Measurements from ENCODE around the gene FAM3A.
"Not testable (repeated sequence)": the region's sequence is repeated elsewhere in the genome, so short reads cannot be mapped to it uniquely, and the experiment has no call there.

The FAM3A gene

DNA sequence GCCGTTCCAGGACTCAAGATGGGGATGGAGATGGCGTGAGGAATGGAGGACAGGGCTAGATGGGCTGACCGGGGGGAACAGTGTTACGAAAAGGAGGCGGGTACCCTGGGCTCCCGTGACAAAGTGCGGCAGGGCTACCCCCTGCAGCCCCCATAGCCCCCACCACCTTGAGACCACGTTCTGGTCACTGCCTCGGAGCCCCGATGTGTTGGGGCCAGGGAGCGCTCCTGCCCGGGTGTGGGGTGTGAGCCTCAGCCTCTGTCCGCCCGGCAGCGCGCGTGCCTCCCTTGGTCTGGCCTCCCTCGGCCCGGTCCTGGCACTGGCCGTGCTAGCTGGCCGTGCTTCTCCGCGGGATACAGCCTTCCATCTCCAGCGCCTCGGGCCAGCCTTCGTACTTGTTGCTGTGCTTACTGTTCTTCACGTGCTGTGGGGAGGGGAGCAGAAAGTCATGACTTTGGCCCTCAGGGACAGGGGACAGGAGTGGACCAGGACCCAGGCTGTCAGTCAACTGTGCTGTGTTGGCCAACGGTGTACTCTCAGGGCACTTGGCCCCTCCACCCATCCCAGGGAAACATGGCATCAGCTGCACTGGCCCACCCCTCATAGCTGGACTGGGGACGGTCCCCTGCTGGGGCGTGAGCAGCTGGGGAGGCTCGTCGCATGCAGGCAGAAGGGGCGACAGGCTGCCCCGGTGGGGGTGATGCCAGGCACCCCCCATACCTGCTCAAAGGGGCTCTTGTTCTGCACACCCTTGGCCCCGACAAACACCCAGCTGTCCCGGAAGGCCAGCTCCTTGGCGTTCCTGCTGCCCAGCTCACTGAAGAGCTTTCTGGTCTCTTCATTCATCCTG lies 9.3 kb downstream of the FAM3A start:
- H3K27ac ChIP-seq: peak overlapping the region; percentile 50
- DNase-seq (ENCODE audit: low read depth, low spot score): no peak

DNA sequence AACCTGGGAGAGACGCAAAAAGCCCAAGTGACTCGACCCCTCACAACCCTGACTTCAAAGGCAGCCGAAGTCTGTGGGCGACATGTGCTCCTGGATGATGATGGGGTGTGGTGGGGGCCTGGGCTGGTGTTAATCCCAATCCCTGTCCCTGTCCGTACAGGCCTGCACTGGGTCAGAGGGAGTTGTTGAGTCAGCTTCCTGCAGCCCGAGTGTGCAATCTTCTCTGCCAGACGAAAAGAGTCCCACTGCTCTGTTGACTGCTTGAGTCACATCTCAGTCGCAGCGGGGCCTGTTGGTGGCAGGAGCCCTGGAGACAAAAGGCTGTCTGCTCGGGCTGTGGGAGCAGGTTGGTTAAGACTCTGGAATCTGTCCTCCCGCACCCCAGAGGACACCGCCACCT lies 10.3 kb downstream of the FAM3A start:
- no peak for DNase-seq (ENCODE audit: low read depth, low spot score)
- peak overlapping the region; percentile 50 for H3K27ac ChIP-seq

DNA sequence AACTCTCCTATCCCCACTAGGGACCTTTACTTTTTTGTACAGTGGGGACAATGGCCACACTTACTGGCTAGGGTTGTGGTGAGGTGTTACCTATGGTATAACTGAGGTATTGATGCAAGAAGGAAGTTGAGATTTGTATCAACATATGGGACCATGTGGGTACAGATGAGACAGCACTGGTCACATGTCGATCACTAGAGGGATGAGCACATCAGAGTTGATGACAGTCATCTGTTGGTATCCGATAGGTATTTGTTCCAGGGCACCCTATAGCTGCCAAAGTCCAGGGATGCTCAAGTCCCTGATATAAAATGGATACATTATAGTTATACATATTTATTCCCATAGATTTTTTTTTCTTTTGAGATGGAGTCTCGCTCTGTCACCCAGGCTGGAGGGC lies 13.0 kb downstream of the FAM3A start:
- DNase-seq (ENCODE audit: low read depth, low spot score): no peak
- H3K27ac ChIP-seq: no peak overlapping the region

DNA sequence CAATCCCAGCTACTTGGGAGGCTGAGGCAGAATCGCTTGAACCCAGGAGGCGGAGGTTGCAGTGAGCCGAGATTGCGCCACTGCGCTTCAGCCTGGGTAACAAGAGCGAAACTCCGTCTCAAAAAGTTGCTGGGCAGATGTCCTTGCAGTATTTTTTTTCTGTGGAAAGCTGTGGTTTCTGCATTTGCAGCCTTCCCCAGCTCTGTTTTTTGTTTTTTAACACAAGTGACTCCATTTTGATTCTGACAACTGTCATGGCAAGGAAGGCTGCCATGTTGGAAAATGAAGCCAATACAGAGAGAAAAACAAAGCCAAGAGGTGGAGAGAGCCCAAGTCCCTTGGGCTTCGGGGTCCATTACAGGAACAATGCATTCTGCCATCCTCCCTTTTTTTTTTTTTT lies 13.9 kb downstream of the FAM3A start:
- H3K27ac ChIP-seq: no peak overlapping the region
- no peak for DNase-seq (ENCODE audit: low read depth, low spot score)

DNA sequence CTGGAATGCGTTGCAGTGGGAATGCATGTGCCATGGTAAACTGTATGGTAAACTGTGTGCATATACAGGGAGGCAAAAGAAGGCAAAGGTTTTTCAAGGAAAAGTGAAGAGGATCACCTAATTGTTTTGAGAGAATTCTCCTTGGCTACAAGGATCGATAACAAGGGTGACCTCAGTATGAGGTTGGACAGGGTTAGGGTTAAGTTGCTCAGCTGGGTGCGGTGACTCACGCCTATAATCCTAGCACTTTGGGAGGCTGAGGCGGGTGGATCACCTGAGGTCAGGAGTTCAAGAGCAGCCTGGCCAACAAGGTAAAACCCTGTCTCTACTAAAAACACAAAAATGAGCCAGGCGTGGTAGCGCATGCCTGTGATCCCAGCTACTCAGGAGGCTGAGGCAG lies 14.6 kb downstream of the FAM3A start:
- DNase-seq (ENCODE audit: low read depth, low spot score); H3K27ac ChIP-seq: not testable (repeated sequence)

DNA sequence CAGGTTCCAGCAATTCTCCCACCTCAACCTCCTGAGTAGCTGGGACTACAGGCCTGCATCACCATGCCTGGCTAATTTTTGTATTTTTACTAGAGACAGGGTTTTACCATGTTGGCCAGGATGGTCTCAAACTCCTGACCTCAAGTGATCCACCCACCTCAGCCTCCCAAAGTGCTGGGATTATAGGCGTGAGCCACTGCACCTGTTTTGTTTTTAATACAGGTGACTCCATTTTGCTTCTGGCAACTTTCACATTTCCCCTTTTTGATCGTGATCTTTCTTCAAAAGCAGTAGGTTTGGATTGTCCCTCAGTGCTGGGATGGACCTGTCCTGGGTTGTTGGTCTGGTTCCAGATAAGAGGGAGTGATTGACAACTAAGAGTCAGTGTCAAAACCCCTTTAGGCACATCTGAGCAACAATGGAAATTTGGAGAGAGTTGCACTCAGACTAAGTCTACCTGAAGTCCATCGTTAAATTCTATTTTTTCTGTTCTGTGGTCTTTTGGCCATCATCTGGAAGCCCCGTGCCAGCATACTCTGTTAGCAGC lies 19.4 kb downstream of the FAM3A start:
- H3K27ac ChIP-seq; DNase-seq (ENCODE audit: low read depth, low spot score): not testable (repeated sequence)

DNA sequence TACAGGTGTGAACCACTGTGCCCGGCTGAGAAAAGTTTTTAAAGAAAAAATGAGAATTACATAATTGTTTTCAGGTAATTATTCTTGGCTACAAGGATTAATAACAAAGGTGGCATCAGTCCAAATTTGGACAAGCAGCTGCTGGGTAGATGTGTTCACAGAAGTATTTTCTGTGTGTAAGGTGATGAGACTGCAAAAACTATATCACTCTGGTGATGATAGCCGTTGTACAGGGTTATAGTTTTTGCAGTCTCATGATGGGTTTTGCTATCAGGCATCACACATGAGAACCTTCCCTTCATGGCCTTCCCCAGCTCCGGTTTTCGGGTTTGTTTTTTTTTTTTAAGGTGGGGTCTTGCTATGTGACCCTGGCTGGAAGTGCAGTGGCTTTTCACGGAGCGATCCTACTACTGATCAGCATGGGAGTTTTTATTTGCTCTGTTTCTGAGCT lies 20.5 kb downstream of the FAM3A start:
- DNase-seq (ENCODE audit: low read depth, low spot score): no peak
- no peak overlapping the region for H3K27ac ChIP-seq

DNA sequence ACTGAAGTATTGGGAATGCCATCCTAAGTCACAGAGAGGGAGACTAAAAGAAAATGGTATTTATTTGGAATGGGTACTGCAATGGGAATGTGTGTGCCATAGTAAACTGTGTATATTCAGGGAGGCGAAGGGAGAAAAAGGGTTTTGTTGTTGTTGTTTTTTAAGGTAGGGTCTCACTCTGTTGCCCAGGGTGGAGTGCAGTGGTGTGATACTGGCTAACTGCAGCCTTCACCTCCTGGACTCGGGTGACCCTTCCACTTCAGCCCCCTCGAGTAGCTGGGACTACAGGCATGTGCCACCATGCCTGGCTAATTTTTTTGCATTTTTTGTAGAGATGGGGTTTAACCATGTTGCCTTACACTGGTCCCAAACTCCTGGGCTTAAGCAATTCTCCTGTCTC lies 21.3 kb downstream of the FAM3A start:
- H3K27ac ChIP-seq: no peak overlapping the region
- no peak for DNase-seq (ENCODE audit: low read depth, low spot score)

DNA sequence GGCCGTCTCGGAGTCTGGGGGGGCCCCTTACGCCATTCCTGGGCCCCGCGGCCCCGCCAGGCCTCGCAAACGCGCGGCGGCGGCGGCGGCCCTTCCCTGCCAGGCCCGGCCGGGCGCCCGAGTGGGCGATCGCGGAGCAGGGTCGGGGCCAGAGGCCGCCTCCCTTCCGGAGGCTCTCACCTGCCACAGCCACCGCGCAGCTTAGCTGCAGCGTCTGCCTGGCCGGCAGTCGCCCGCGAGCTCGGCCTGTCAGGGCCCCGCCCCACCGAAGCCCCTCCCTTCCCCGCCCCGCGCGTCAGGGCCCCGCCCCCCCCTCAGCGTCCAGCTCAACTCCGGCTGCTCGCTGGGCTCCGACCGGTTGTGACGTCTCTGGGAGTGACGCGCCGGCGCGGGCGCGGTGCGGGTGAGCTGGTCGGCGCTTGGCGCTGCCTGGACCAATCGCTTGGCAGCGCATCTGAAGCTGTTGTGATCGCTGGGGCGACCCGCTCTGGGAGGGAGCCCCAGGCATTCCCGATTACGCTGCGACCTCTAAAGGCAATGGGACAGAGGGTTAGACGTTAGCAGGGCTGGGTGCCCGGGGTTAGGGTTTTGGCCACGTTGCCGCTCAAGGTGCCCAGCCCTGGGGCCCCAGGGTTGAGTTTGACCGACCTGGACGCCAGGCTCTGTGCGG lies 25.5 kb downstream of the FAM3A start, which contains the start of gene SLC10A3:
SLC10A3 (minus strand) TSS at position 216 of the 670 bp plus-strand sequence. CDS start 1,689 bp downstream, outside the sequence.
- DNase-seq (ENCODE audit: low read depth, low spot score): no peak
- peak within 1 kb of the TSS; percentile 71 for H3K27ac ChIP-seq

DNA sequence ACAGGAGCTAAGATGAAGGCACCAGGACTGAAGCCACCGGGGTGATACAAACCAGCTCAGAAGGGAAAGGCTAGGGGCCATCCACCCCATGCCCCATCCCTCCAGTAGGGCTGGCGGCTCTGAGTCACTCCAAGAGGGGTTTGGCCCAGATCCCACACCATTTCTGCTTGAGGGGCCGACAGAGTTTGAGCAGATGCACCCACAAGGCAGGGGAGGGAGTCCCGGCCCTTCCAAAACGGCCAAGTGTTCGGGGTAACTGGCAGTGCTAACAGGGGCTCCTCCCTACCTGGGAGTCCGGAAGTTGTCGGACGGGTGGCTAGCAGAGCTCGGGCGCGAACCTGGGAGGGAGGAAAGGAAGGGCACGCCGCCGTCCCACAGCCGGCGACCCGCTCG lies 26.0 kb downstream of the FAM3A start:
- DNase-seq (ENCODE audit: low read depth, low spot score): no peak
- peak overlapping the region; percentile 71 for H3K27ac ChIP-seq

DNA sequence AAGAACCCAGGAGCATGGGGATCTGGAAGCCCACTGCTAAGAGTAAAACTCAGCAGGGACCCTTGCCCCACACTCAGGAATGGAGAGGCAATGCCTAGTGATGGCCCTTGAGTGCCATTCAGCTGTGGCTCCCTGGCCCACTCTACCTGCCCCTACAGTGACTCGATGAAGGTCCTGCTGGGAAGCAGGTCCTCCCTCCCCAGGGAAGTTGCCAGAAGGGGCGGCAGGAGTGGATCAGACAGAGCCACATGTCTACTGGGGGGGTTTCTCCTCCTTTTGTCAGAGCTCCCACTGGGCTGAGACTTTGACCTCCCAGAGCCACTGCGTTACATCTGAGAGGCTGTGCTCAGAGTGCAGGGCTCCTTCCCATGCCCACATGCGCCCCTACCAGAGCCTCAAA lies 26.9 kb downstream of the FAM3A start:
- H3K27ac ChIP-seq: peak overlapping the region; percentile 71
- no peak for DNase-seq (ENCODE audit: low read depth, low spot score)

DNA sequence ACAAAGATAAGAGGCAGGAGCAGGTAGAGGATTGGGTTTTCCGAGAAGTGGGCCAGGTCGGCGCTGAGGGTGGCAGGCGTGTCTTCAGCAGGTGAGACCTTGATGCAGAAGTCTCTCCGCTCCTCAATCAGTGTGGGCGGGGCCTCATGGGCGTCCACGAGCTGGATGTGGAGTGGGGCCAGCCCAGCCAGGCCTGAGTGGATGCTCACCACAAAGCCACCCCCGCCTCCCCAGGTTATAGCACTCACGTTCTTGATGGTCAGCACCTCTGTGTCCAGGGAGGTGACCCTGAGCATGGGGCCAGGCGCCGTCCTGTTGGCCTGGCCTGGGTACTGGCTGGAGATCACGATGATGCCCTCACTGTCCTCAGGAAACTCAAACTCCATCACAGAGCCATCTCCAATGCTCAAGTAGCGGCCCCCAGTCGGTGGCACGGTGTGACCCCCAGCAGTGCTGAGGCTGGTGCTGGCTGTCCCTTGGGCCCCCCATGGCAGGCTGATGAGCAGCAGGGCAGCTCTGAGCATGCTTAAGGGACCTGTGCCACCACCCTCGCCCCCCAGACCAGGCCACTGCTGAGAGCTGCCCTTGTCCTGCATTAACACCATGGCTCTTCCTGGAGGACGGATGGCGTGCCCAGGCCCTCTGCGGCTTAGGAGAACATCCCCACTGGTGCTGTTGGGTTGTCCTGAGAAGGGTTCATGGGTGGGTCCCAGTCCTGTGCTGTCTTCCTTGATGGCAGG lies 27.5 kb downstream of the FAM3A start:
- no peak overlapping the region for H3K27ac ChIP-seq
- no peak for DNase-seq (ENCODE audit: low read depth, low spot score)

DNA sequence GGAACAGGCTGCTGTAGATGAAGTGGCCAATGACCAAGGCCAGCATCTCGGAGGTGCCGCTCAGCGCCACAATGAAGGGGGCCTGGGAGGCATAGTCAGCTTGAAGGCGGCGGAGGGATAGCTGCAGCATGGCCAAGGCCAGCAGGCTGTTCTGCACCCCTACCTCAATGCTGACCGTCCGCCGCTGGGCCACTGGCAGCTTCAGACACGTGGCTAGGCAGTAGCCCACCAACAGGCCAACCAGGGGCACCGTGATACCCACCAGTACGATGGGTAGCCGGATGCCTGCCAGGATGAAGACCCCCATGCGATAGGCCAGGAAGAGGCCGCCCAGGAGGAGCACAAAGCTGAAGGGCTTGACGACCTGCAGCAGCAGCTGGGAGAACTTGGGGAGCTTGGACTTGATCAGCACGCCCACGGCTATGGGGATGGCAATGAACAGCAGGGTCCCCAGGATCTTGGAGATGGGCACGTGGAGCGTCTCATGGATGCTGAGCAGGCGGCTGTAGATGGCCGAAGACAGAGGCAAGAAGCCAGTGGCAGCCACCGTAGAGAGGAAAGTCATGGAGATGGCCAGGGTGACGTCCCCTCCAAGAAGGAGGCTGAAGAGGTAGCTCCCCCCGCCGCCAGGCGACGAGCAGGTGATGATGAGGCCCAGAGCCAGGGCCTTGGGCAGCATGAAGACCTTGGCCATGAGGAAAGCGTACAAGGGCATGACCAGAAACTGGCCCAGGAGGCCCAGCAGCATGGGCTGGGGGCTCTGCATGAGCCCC lies 28.3 kb downstream of the FAM3A start:
- DNase-seq (ENCODE audit: low read depth, low spot score): no peak
- no peak overlapping the region for H3K27ac ChIP-seq

DNA sequence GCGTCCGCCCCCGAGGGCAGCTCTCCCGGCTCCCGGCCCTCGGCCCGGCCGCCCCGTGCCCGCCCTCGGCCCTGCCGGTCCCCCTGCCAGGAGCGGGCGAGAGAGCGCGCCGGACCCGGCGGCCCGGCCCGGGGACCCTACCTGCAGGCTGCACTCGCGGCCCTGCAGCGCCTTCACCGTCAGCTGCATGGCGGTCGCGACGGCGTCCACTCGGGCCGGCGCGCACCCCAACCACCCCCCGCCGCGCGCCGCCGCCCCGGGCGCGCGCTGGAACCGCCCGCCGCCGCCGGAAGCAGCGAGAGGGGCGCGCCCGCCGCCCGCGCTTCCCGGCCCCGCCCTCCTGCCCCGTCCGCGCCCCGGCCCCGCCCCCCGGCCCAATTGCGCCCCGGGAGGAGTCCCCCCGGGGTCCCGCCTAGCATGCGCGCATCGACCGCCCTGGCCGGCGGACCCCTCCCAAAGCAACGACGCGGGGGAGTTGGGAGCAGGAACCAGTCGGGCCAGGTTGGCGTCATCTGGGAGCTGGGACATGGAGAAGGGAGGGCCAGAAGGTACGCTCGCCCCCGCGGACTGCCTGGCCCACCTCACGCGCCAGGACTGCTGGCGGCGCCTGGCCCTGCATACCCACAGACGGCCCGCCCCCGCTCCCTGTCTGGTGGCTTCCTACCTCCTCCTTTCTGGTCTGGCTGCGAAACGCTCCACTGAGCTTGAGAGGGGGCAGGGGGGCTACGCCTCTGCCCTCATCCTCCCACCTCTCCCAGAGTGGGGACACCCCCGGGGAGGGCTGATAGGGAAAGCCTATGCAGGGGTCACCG lies 29.4 kb downstream of the FAM3A start, which contains the start of gene UBL4A:
UBL4A (minus strand) TSS at position 220 of the 812 bp plus-strand sequence; CDS start at position 189, 31 bp downstream.
- H3K27ac ChIP-seq: peak within 1 kb of the TSS; percentile 65
- no peak for DNase-seq (ENCODE audit: low read depth, low spot score)

DNA sequence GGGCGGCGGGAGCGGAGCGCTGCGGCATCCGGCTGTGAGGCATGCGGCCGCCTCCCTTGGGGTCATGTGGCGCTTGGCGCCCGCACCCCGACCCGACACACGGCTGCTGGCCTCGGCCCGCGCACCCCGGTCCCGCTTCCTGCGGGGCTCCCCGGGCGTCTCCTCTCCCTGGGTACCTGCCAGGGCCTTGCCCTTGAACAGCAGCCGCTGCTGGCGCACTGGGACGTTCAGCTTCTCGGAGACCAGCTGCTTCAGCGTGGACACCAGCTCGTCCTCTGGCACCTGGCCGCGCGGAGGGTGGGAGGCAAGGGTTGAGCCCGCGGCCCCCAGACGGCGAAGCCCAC lies 30.0 kb downstream of the FAM3A start:
- H3K27ac ChIP-seq: peak overlapping the region; percentile 65
- DNase-seq (ENCODE audit: low read depth, low spot score): no peak

DNA sequence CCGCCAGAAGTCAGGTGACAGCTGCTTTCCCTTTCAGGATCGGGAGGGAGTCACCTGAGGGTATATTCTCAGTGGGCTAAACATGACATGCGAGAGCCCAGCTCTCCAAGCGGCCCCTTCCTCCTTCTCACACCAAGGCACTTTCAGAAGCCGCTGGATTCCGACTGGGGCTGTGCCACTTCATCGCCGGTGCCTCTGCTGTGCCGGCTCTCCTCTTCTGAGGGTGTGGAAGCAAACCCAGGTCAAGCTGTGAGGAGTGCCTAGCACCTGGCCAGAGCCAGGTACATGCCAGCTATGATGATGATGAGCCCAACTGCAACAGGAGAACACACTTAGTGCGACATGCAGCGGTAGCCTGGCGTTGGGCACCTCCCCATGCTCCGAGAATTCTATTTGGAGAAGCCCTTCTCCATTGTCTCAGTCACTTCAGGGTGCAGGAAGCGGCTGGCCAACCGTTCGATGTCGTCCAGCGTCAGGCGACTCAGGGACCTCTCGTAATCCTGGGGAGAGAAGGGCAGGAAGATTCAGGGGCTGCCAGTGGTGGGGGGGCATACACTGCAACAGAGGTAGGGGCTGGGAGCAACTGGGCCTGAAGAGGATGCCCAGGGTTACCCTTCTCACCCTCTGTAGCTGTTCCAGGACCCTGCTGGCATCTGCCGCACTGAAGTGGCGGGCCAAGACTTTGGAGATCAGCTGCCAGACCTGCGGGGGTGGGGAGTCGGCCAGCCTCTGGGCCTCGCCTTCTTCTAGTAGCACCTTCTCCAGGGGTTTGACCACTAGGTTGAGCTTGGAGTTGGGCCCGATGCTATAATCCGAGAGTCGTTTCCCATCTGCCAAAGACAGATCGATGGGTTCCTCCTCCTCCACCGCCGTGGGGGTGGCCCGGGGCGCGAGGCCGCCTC lies 30.6 kb downstream of the FAM3A start:
- H3K27ac ChIP-seq: peak overlapping the region; percentile 65
- no peak for DNase-seq (ENCODE audit: low read depth, low spot score)

DNA sequence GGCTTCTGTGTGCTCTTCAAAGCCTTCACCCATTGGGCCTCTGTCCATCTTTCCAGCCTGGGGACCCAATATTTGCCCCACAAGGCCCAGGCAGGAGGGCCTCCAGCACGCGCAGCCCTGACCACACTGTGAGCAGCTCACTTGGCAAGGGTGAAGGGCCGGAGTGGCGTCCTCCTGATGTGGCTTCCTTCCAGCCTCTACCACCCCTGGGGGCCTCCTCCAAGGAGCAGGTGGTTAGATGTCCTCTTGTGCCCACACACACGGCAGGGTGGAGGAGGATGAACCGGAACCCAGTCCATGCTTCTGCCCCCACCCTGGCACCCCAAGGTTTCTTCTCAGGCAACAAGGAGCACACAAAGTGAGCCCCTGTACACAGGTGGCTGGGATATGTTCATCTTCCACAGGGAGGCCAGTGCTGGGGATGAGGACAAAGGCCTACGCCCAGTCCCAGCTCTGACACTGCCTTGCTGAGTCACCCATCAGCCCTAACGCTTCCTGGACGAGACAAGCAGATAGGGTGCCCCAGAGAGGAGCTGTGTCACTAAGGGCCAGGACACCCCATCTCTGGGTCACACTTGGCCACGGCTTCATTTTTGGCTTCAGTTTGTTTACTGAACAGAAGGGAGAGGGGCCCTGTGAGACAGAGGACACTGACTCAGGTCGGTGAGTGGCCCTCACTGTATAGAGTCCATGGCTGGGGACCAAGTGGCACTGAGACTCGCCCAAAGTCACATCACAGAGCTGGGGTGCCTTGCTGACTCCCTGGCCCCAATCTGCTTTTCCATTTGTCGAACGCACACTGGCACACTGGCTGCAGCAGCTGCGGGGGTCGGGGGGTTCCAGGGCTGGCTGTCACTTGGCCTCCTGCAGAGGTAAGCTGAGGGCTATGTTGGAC lies 31.5 kb downstream of the FAM3A start:
- no peak overlapping the region for H3K27ac ChIP-seq

More for the DNA sequence above, 31.5 kb downstream of the FAM3A start:
- no peak for DNase-seq (ENCODE audit: low read depth, low spot score)
